ENCODE results near the gene SCGB1C2.
A peak's percentile ranks its signal among the peaks of the same experiment; 100 is the strongest.

The SCGB1C2 gene

GRCh38 chr17:177155-177554 is 39.8 kb downstream of the SCGB1C2 start:
- no peaks in the 10 kb centered on the region for H3K9me3 Mint-ChIP-seq
- H3K27ac Mint-ChIP-seq: no peak overlapping the region
- H3K27me3 Mint-ChIP-seq: peaks cover 21% of the 10 kb centered on the region
- no peaks in the 10 kb centered on the region for H3K36me3 Mint-ChIP-seq (ENCODE audit: low read depth)
- H3K4me3 Mint-ChIP-seq: no peak overlapping the region
- peaks cover 4% of the 10 kb centered on the region for H3K4me1 Mint-ChIP-seq (ENCODE audit: low read depth)

GRCh38 chr17:177762-178161 is 40.4 kb downstream of the SCGB1C2 start:
- H3K4me1 Mint-ChIP-seq (ENCODE audit: low read depth): peaks cover 5% of the 10 kb centered on the region
- peaks cover 26% of the 10 kb centered on the region for H3K27me3 Mint-ChIP-seq
- H3K27ac Mint-ChIP-seq: no peak overlapping the region
- H3K4me3 Mint-ChIP-seq: no peak overlapping the region
- H3K36me3 Mint-ChIP-seq (ENCODE audit: low read depth): no peaks in the 10 kb centered on the region
- no peaks in the 10 kb centered on the region for H3K9me3 Mint-ChIP-seq

GRCh38 chr17:178292-179065 is 41.1 kb downstream of the SCGB1C2 start:
- Mint-ChIP-seq H3K36me3 (ENCODE audit: low read depth) (no peaks in the 10 kb centered on the region), H3K9me3 (no peaks in the 10 kb centered on the region), H3K4me1 (ENCODE audit: low read depth) (peaks cover 5% of the 10 kb centered on the region), H3K27me3 (peaks cover 32% of the 10 kb centered on the region), H3K27ac (no peak overlapping the region), H3K4me3 (no peak overlapping the region)

GRCh38 chr17:179066-179432 is 41.7 kb downstream of the SCGB1C2 start:
- no peak overlapping the region for H3K27ac Mint-ChIP-seq
- no peaks in the 10 kb centered on the region for H3K9me3 Mint-ChIP-seq
- no peaks in the 10 kb centered on the region for H3K36me3 Mint-ChIP-seq (ENCODE audit: low read depth)
- peaks cover 38% of the 10 kb centered on the region for H3K27me3 Mint-ChIP-seq
- peaks cover 5% of the 10 kb centered on the region for H3K4me1 Mint-ChIP-seq (ENCODE audit: low read depth)
- H3K4me3 Mint-ChIP-seq: no peak overlapping the region

- H3K9me3 Mint-ChIP-seq: no peaks in the 10 kb centered on the region
These were observed 42.5 kb downstream of the SCGB1C2 start for GRCh38 chr17:179781-180380.

GRCh38 chr17:180381-181244 is 43.2 kb downstream of the SCGB1C2 start:
- peaks cover 9% of the 10 kb centered on the region for H3K4me1 Mint-ChIP-seq (ENCODE audit: low read depth)
- H3K4me3 Mint-ChIP-seq: no peak overlapping the region
- no peaks in the 10 kb centered on the region for H3K9me3 Mint-ChIP-seq
- H3K27ac Mint-ChIP-seq: no peak overlapping the region
- no peaks in the 10 kb centered on the region for H3K36me3 Mint-ChIP-seq (ENCODE audit: low read depth)
- peaks cover 44% of the 10 kb centered on the region for H3K27me3 Mint-ChIP-seq

More at GRCh38 chr17:179781-180380, 42.5 kb downstream of the SCGB1C2 start:
- H3K27me3 Mint-ChIP-seq: peaks cover 42% of the 10 kb centered on the region
- no peaks in the 10 kb centered on the region for H3K36me3 Mint-ChIP-seq (ENCODE audit: low read depth)
- no peak overlapping the region for H3K4me3 Mint-ChIP-seq
- peaks cover 5% of the 10 kb centered on the region for H3K4me1 Mint-ChIP-seq (ENCODE audit: low read depth)
- H3K27ac Mint-ChIP-seq: no peak overlapping the region

- no peak within 1 kb of the TSS for H3K27ac Mint-ChIP-seq
- H3K4me3 Mint-ChIP-seq: peak within 1 kb of the TSS; percentile 3
- peaks cover 12% of the 10 kb centered on the region for H3K4me1 Mint-ChIP-seq (ENCODE audit: low read depth)
- no peaks in the 10 kb centered on the region for H3K36me3 Mint-ChIP-seq (ENCODE audit: low read depth)
- peaks cover 44% of the 10 kb centered on the region for H3K27me3 Mint-ChIP-seq
- no peaks in the 10 kb centered on the region for H3K9me3 Mint-ChIP-seq
These were observed 44.1 kb downstream of the SCGB1C2 start, which contains the start of gene DOC2B for GRCh38 chr17:181245-182049. TSS of gene DOC2B (minus strand) at chr17:181650. CDS start at chr17:181479, 171 bp downstream.

GRCh38 chr17:182050-182751 is 44.8 kb downstream of the SCGB1C2 start:
- Mint-ChIP-seq H3K27me3 (peaks cover 43% of the 10 kb centered on the region), H3K4me1 (ENCODE audit: low read depth) (peaks cover 12% of the 10 kb centered on the region), H3K4me3 (peak overlapping the region; percentile 3), H3K36me3 (ENCODE audit: low read depth) (no peaks in the 10 kb centered on the region), H3K27ac (no peak overlapping the region), H3K9me3 (no peaks in the 10 kb centered on the region)

GRCh38 chr17:183021-183420 is 45.7 kb downstream of the SCGB1C2 start:
- Mint-ChIP-seq H3K4me1 (ENCODE audit: low read depth) (peaks cover 12% of the 10 kb centered on the region), H3K36me3 (ENCODE audit: low read depth) (no peaks in the 10 kb centered on the region), H3K9me3 (no peaks in the 10 kb centered on the region), H3K4me3 (no peak overlapping the region), H3K27me3 (peaks cover 35% of the 10 kb centered on the region), H3K27ac (no peak overlapping the region)

- H3K27me3 Mint-ChIP-seq: peaks cover 32% of the 10 kb centered on the region
- no peak overlapping the region for H3K27ac Mint-ChIP-seq
- H3K4me1 Mint-ChIP-seq (ENCODE audit: low read depth): peaks cover 21% of the 10 kb centered on the region
- H3K4me3 Mint-ChIP-seq: no peak overlapping the region
- H3K9me3 Mint-ChIP-seq: no peaks in the 10 kb centered on the region
- H3K36me3 Mint-ChIP-seq (ENCODE audit: low read depth): no peaks in the 10 kb centered on the region
These were observed 48.2 kb downstream of the SCGB1C2 start for GRCh38 chr17:185445-186138.

GRCh38 chr17:187130-187529 is 49.8 kb downstream of the SCGB1C2 start:
- peaks cover 17% of the 10 kb centered on the region for H3K4me1 Mint-ChIP-seq (ENCODE audit: low read depth)
- H3K27me3 Mint-ChIP-seq: peaks cover 27% of the 10 kb centered on the region
- H3K27ac Mint-ChIP-seq: no peak overlapping the region

More at GRCh38 chr17:187130-187529, 49.8 kb downstream of the SCGB1C2 start:
- Mint-ChIP-seq H3K9me3 (no peaks in the 10 kb centered on the region), H3K36me3 (ENCODE audit: low read depth) (no peaks in the 10 kb centered on the region), H3K4me3 (no peak overlapping the region)

All from stimulated activated naive CD8-positive, alpha-beta T cell treated with anti-CD3 and anti-CD28 coated beads, Interleukin-15, Interleukin-2, amounts not matched to agents 100 ng/mL and 50 ng/mL, for 24 hours (primary cell).